Endothelial cell of umbilical vein (primary cell): ENCODE measurements around the gene FGF5. TPM values are rescaled to one million over a fixed set of nuclear protein-coding genes. Genes with fewer than 3 reads are reported as not detected.

Experiments used
- BruUV-seq: library from RNA; stranded (reverse); fragments of 400-500 nt; replicated peaks from 2 replicates; lab custom pipeline; 2021; lab: Mats Ljungman, UMichigan
- CTCF ChIA-PET: fragments of 300-600, 350-600 bp; sonication (Branson Sonifier 250); formaldehyde crosslinking; loops from one replicate; lab custom pipeline; 2021; ENCODE audit warnings: antibody characterized with exemption, inconsistent platforms; lab: Charles Lee
- POLR2A ChIA-PET: fragments of 300-600, 350-600 bp; sonication (Branson Sonifier 250); formaldehyde crosslinking; loops from one replicate; lab custom pipeline; 2021; ENCODE audit warnings: antibody characterized with exemption, inconsistent platforms; lab: Charles Lee
- DNase-seq: peaks from one replicate; pipeline ENCODE4 v3.0.0-alpha.2; 2011; ENCODE audit warnings: low read depth, low spot score
- FAIRE-seq: peaks from 2 replicates; lab custom pipeline; 2011; peaks lifted over from hg19 to GRCh38; lab: Jason Lieb, UNC
- H2AFZ ChIP-seq: 2 replicates; pipeline ENCODE4 v1.6.0; 2012; ENCODE audit warnings: low read depth, low read length, control low read depth, inconsistent platforms
- H3K27ac ChIP-seq: 2 replicates; pipeline ENCODE4 v1.5.1; 2011; ENCODE audit warnings: low read depth, mild to moderate bottlenecking, control low read depth, low read length, moderate library complexity; ENCODE audit not compliant: insufficient read depth
- H3K27me3 ChIP-seq, 2 experiments: 2 replicates each; pipeline versions ENCODE4 v1.6.0 to v1.6.1; 2011; ENCODE audit warnings: low read length in 2 of 2, mixed read lengths in 1 of 2; ENCODE audit not compliant: control insufficient read depth in 2 of 2, insufficient read depth in 2 of 2
- H3K36me3 ChIP-seq, 2 experiments: 2 replicates in 1 of 2; 3 replicates in 1 of 2; pipeline ENCODE4 v1.5.1; 2011; ENCODE audit warnings: low read length in 2 of 2, mild to moderate bottlenecking in 1 of 2, moderate library complexity in 1 of 2; ENCODE audit not compliant: control insufficient read depth in 2 of 2, insufficient read depth in 2 of 2; ENCODE audit errors: extremely low read depth in 1 of 2
- H3K4me1 ChIP-seq: 3 replicates; pipeline ENCODE4 v1.5.1; 2011; ENCODE audit warnings: mild to moderate bottlenecking, low read length; ENCODE audit not compliant: control insufficient read depth, insufficient read depth; ENCODE audit errors: extremely low read depth
- H3K4me2 ChIP-seq: 2 replicates; pipeline ENCODE4 v1.6.1; 2011; ENCODE audit warnings: low read length, control low read depth, mixed read lengths; ENCODE audit not compliant: insufficient read depth
- H3K4me3 ChIP-seq, 3 experiments: fragments of 200-600 bp in 1 of 3; sonication (generic), shearing (Covaris generic) in 1 of 3; replicated peaks in 1 of 3; 2 replicates each; pipeline ENCODE4 v1.5.1; 2011 to 2016; ENCODE audit warnings: control low read depth in 3 of 3, low read length in 3 of 3, mild to moderate bottlenecking in 2 of 3, inconsistent platforms in 1 of 3, low read depth in 1 of 3, moderate library complexity in 1 of 3; ENCODE audit not compliant: insufficient read depth in 1 of 3
- H3K79me2 ChIP-seq: 2 replicates; pipeline ENCODE4 v1.6.0; 2012; ENCODE audit warnings: low read length, inconsistent platforms; ENCODE audit not compliant: control insufficient read depth, insufficient read depth
- H3K9ac ChIP-seq: replicated peaks from 2 replicates; pipeline ENCODE3; 2011; ENCODE audit warnings: low read length, control low read depth; ENCODE audit not compliant: insufficient read depth; ENCODE audit errors: extremely low read depth
- H3K9me1 ChIP-seq: replicated peaks from 3 replicates; pipeline ENCODE4 v1.6.0; 2011; ENCODE audit warnings: mild to moderate bottlenecking, low read length; ENCODE audit not compliant: control insufficient read depth, insufficient read depth; ENCODE audit errors: extremely low read depth
- H3K9me3 ChIP-seq: replicated peaks from 2 replicates; pipeline ENCODE4 v1.5.1; 2012; ENCODE audit warnings: low read length, inconsistent platforms; ENCODE audit not compliant: control insufficient read depth, insufficient read depth
- H4K20me1 ChIP-seq: replicated peaks from 2 replicates; pipeline ENCODE3; 2011; ENCODE audit warnings: mild to moderate bottlenecking, low read length; ENCODE audit not compliant: control insufficient read depth, insufficient read depth; ENCODE audit errors: extremely low read depth
- CTCF ChIP-seq, 2 donors: IDR thresholded peaks; 1 replicate in 1 of 2; 2 replicates in 1 of 2; pipeline ENCODE4 v1.5.1; 2011; ENCODE audit warnings: low read length in 2 of 2, mild to moderate bottlenecking in 2 of 2, moderate library complexity in 2 of 2, control low read depth in 1 of 2, inconsistent platforms in 1 of 2, low read depth in 1 of 2; ENCODE audit not compliant: insufficient read depth in 1 of 2; ENCODE audit errors: extremely low read depth in 1 of 2
- EZH2 ChIP-seq: IDR thresholded peaks from 2 replicates; pipeline ENCODE4 v1.6.1; 2012; ENCODE audit warnings: borderline replicate concordance, low read depth, mild to moderate bottlenecking, moderate library complexity, low read length, inconsistent platforms; ENCODE audit not compliant: severe bottlenecking
- GATA2 ChIP-seq: IDR thresholded peaks from 2 replicates; pipeline ENCODE4 v1.7.0; 2011; ENCODE audit warnings: low read depth, mild to moderate bottlenecking, moderate library complexity, mixed read lengths, low read length; ENCODE audit not compliant: insufficient read length, insufficient read depth
- MYC ChIP-seq: IDR thresholded peaks from one replicate; pipeline ENCODE4 v1.6.1; 2011; ENCODE audit warnings: mild to moderate bottlenecking, low read depth, low read length
- POLR2AphosphoS5 ChIP-seq: IDR thresholded peaks from 2 replicates; pipeline ENCODE4 v1.6.1; 2012; ENCODE audit warnings: low read depth, mild to moderate bottlenecking, control low read depth, low read length, moderate library complexity; ENCODE audit not compliant: insufficient read depth
- dilution Hi-C: fragments of 300-500 bp; cut with MboI; formaldehyde crosslinking; loops from one replicate; pipeline ENCODE4 v1.15.0; 2019; ENCODE audit warnings: low sequenced_read_pairs; ENCODE audit not compliant: extremely low pct_ligation_motif_present
- intact Hi-C: fragments of 100-400 bp; cut with micrococcal nuclease; formaldehyde crosslinking; loops from one replicate; pipeline ENCODE4 v1.10.0; 2022
- polyA plus RNA-seq, 4 experiments: library from polyadenylated mRNA; depleted of rRNA in 3 of 4; stranded (reverse) in 3 of 4; unstranded in 1 of 4; fragments of >200 nt; gene quantifications; 2 replicates each; pipeline versions ENCODE4 v1.2.1 to v1.2.3, GENCODE V29; 2011 to 2012; ENCODE audit warnings: missing spikeins in 1 of 4
- total RNA-seq: library from RNA; stranded (reverse); gene quantifications from 2 replicates; pipeline ENCODE4 v1.2.3, GENCODE V29; 2021

The FGF5 gene
- total and polyA plus RNA-seq, 2 donors (not counting 3 experiments of a cell fraction or from before 2014, with no cell fraction given) = 0.13 to 0.73 TPM

GRCh38 chr4:80261989-80262600, 4.4 kb upstream of the FGF5 start:
- intact Hi-C loops = no loop called here
- Histone ChIP-seq H3K9ac (no peak overlapping the region), H3K27ac (no peak overlapping the region), H3K79me2 (no peaks in the 10 kb centered on the region), H2AFZ (no peak overlapping the region), H3K9me3 (no peaks in the 10 kb centered on the region), H4K20me1 (no peaks in the 10 kb centered on the region), H3K4me1 (peaks cover 11% of the 10 kb centered on the region), H3K27me3 (peaks cover 57 to 79% of the 10 kb centered on the region in 2 experiments), H3K4me2 (no peak overlapping the region), H3K36me3 (no peaks in the 10 kb centered on the region), H3K4me3 (no peak overlapping the region), H3K9me1 (no peaks in the 10 kb centered on the region)
- FAIRE-seq = no peak
- no TSS peak for BruUV-seq
- CTCF ChIA-PET = interaction anchor here (2.2 to 2.5 kb wide), 2 partner anchors 42 to 61 kb away, joined by 9 to 13 read pairs; no protein-coding TSS in a partner anchor
- no peak for DNase-seq
- dilution Hi-C loops = no loop called here
- POLR2A ChIA-PET = no interaction called here
- TF ChIP-seq GATA2 = no peak
- peak; percentile 29 for TF ChIP-seq EZH2

GRCh38 chr4:80263541-80264351, 2.7 kb upstream of the FGF5 start:
- no peak overlapping the region for H3K9ac ChIP-seq
- no TSS peak for BruUV-seq
- H3K27ac ChIP-seq = no peak overlapping the region
- no peaks in the 10 kb centered on the region for H3K9me1 ChIP-seq
- H3K36me3 ChIP-seq = no peaks in the 10 kb centered on the region
- FAIRE-seq = no peak
- no peak overlapping the region for H3K4me3 ChIP-seq
- no peak for DNase-seq
- ChIA-PET CTCF (interaction anchor here (0.6 to 2.2 kb wide), 10 partner anchors 10 to 1228 kb away, joined by 3 to 9 read pairs (median 5); partner anchors contain the start of gene CFAP299), POLR2A (no interaction called here)
- dilution Hi-C loops = no loop called here
- no peak overlapping the region for H3K4me2 ChIP-seq
- peak overlapping the region; percentile 16 for H2AFZ ChIP-seq
- peaks cover 70 to 85% of the 10 kb centered on the region in 2 experiments for H3K27me3 ChIP-seq
- no peak for TF ChIP-seq MYC
- no peak for TF ChIP-seq POLR2AphosphoS5
- TF ChIP-seq CTCF (IDR thresholded peaks at IDR 0.05; ENCODE audit: extremely low read depth in 1 of 2, insufficient read depth in 1 of 2, low read depth in 1 of 2, low read length in 2 of 2) = peak; percentile 7 to 15
- H4K20me1 ChIP-seq = no peaks in the 10 kb centered on the region
- H3K4me1 ChIP-seq = peaks cover 12% of the 10 kb centered on the region
- no peaks in the 10 kb centered on the region for H3K9me3 ChIP-seq
- intact Hi-C loops = loop anchor here (1.0 kb wide), 1 partner anchor 10 kb away; no protein-coding TSS in a partner anchor
- no peaks in the 10 kb centered on the region for H3K79me2 ChIP-seq
